ENCODE measurements around the gene TTC5.

GRCh38 chr14:20350282-20350681 is 44.5 kb upstream of the TTC5 start:
- TF ChIP-seq CTCF (IDR thresholded peaks at IDR 0.05) (no peak), EP300 (IDR thresholded peaks at IDR 0.05; ENCODE audit: low read depth) (no peak)

Data from transverse colon (tissue), 3 donors.